GM19328 (cell line): ENCODE data around the gene TBCA.

Experiments
- ATAC-seq: cut with Tn5 transposase; IDR thresholded peaks from one replicate; pipeline ENCODE4 v1.9.1; 2021; ENCODE audit warnings: mild to moderate bottlenecking, moderate library complexity; ENCODE audit not compliant: unreplicated experiment

Gene TBCA

GRCh38 chr5:77775790-77776553, at the start of gene TBCA:
Gene TBCA (minus strand): TSS chr5:77776339. CDS start chr5:77776257, 82 bp downstream.
- peak; percentile 91 for ATAC-seq

GRCh38 chr5:77824981-77825380, 48.8 kb upstream of the TBCA start:
- ATAC-seq, result no peak

- ATAC-seq, result no peak
Measured at GRCh38 chr5:77816686-77817085, 40.5 kb upstream of the TBCA start.

GRCh38 chr5:77812926-77813589, 36.9 kb upstream of the TBCA start:
- no peak for ATAC-seq

GRCh38 chr5:77806213-77806843, 30.2 kb upstream of the TBCA start:
- ATAC-seq, result no peak

GRCh38 chr5:77798456-77798855, 22.3 kb upstream of the TBCA start:
- no peak for ATAC-seq

- ATAC-seq, result no peak
Measured at GRCh38 chr5:77797136-77797535, 21.0 kb upstream of the TBCA start.

GRCh38 chr5:77795846-77796245, 19.7 kb upstream of the TBCA start:
- no peak for ATAC-seq

GRCh38 chr5:77795268-77795667, 19.1 kb upstream of the TBCA start:
- no peak for ATAC-seq

- no peak for ATAC-seq
Measured at GRCh38 chr5:77791926-77792325, 15.8 kb upstream of the TBCA start.

GRCh38 chr5:77791356-77791755, 15.2 kb upstream of the TBCA start:
- no peak for ATAC-seq

- no peak for ATAC-seq
Measured at GRCh38 chr5:77785229-77785628, 9.1 kb upstream of the TBCA start.

- ATAC-seq, result no peak
Measured at GRCh38 chr5:77784735-77785134, 8.6 kb upstream of the TBCA start.

GRCh38 chr5:77781076-77781475, 4.9 kb upstream of the TBCA start:
- no peak for ATAC-seq

- no peak for ATAC-seq
Measured at GRCh38 chr5:77778881-77779438, 2.8 kb upstream of the TBCA start.

- ATAC-seq, result no peak
Measured at GRCh38 chr5:77778398-77778797, 2.3 kb upstream of the TBCA start.

- ATAC-seq, result no peak
Measured at GRCh38 chr5:77777911-77778310, 1.8 kb upstream of the TBCA start.

- ATAC-seq, result no peak
Measured at GRCh38 chr5:77777281-77777892, 1.2 kb upstream of the TBCA start.

GRCh38 chr5:77776554-77777206, 541 bp upstream of the TBCA start:
- no peak for ATAC-seq

GRCh38 chr5:77774981-77775789, 954 bp downstream of the TBCA start:
- peak; percentile 8 for ATAC-seq
